ENCODE results near the gene EPHB3. TPM values are rescaled to one million over a fixed set of nuclear protein-coding genes. Genes with fewer than 3 reads are reported as not detected.
"Not testable (repeated sequence)": the region's sequence is repeated elsewhere in the genome, so short reads cannot be mapped to it uniquely, and the experiment has no call there.

Gene EPHB3
- total RNA-seq, 3 donors from 2014 or later (not counting 1 experiment from before 2014, with no cell fraction given), result not detected

GRCh38 chr3:184611607-184612281 is 50.2 kb downstream of the EPHB3 start:
- Histone ChIP-seq H3K27ac (ENCODE audit: low read length) (no peak overlapping the region), H3K36me3 (ENCODE audit: control insufficient read depth, insufficient read depth, low read length) (no peaks in the 10 kb centered on the region), H3K4me1 (ENCODE audit: control insufficient read depth, insufficient read depth, low read length) (peaks cover 39% of the 10 kb centered on the region), H3K9me3 (ENCODE audit: control insufficient read depth, insufficient read depth, low read length) (no peaks in the 10 kb centered on the region), H3K4me3 (ENCODE audit: low read length) (no peak overlapping the region), H3K27me3 (ENCODE audit: control insufficient read depth, insufficient read depth, low read length) (peaks cover 12% of the 10 kb centered on the region)
- H3K27ac Mint-ChIP-seq, result no peak overlapping the region
- DNase-seq, result no peak
- intact Hi-C loops (cut with micrococcal nuclease), result no loop called here
- H3K27me3 Mint-ChIP-seq (ENCODE audit: low read depth in 2 of 2), result peaks cover 19 to 32% of the 10 kb centered on the region in 2 donors
- no peaks in the 10 kb centered on the region for H3K9me3 Mint-ChIP-seq
- H3K36me3 Mint-ChIP-seq, result no peaks in the 10 kb centered on the region
- ATAC-seq, result no peak
- no peak overlapping the region for H3K4me3 Mint-ChIP-seq
- H3K4me1 Mint-ChIP-seq, result peaks cover 32 to 36% of the 10 kb centered on the region in 2 donors
- 94% methylated on average over 8 of the region's 8 CpGs for WGBS (ENCODE audit: insufficient coverage)
- no peak for TF ChIP-seq CTCF (IDR thresholded peaks at IDR 0.05)

- no peaks in the 10 kb centered on the region for H3K9me3 Mint-ChIP-seq
- intact Hi-C loops (cut with micrococcal nuclease), result no loop called here
- ATAC-seq (no peak), DNase-seq (no peak)
- peaks cover 8% of the 10 kb centered on the region for H3K27me3 ChIP-seq (ENCODE audit: control insufficient read depth, insufficient read depth, low read length)
- H3K27ac ChIP-seq (ENCODE audit: low read length), result no peak overlapping the region
- no peak overlapping the region for H3K27ac Mint-ChIP-seq
- no peaks in the 10 kb centered on the region for H3K36me3 Mint-ChIP-seq
- H3K27me3 Mint-ChIP-seq (ENCODE audit: low read depth in 2 of 2), result peaks cover 24 to 43% of the 10 kb centered on the region in 2 donors
- H3K4me3 ChIP-seq (ENCODE audit: low read length), result no peak overlapping the region
- H3K36me3 ChIP-seq (ENCODE audit: control insufficient read depth, insufficient read depth, low read length), result no peaks in the 10 kb centered on the region
- no peak overlapping the region for H3K4me3 Mint-ChIP-seq
- peaks cover 13 to 20% of the 10 kb centered on the region in 2 donors for H3K4me1 Mint-ChIP-seq
- WGBS (ENCODE audit: insufficient coverage), result 89% methylated on average over 1 of the region's 1 CpG
- TF ChIP-seq CTCF (IDR thresholded peaks at IDR 0.05), result no peak
- H3K4me1 ChIP-seq (ENCODE audit: control insufficient read depth, insufficient read depth, low read length), result peaks cover 20% of the 10 kb centered on the region
- no peaks in the 10 kb centered on the region for H3K9me3 ChIP-seq (ENCODE audit: control insufficient read depth, insufficient read depth, low read length)
Measured at GRCh38 chr3:184615396-184615795, 53.8 kb downstream of the EPHB3 start.

GRCh38 chr3:184616436-184616835 is 54.9 kb downstream of the EPHB3 start:
- DNase-seq (no peak), ATAC-seq (no peak)
- Histone ChIP-seq H3K27me3 (ENCODE audit: control insufficient read depth, insufficient read depth, low read length) (peaks cover 6% of the 10 kb centered on the region), H3K9me3 (ENCODE audit: control insufficient read depth, insufficient read depth, low read length) (no peaks in the 10 kb centered on the region), H3K36me3 (ENCODE audit: control insufficient read depth, insufficient read depth, low read length) (no peaks in the 10 kb centered on the region), H3K27ac (ENCODE audit: low read length) (no peak overlapping the region), H3K4me1 (ENCODE audit: control insufficient read depth, insufficient read depth, low read length) (peaks cover 19% of the 10 kb centered on the region), H3K4me3 (ENCODE audit: low read length) (no peak overlapping the region)
- Mint-ChIP-seq H3K9me3 (no peaks in the 10 kb centered on the region), H3K27me3 (ENCODE audit: low read depth in 2 of 2) (peaks cover 24 to 44% of the 10 kb centered on the region in 2 donors), H3K4me1 (peaks cover 13 to 14% of the 10 kb centered on the region in 2 donors), H3K36me3 (no peaks in the 10 kb centered on the region), H3K27ac (no peak overlapping the region), H3K4me3 (no peak overlapping the region)
- intact Hi-C loops (cut with micrococcal nuclease), result no loop called here
- WGBS (ENCODE audit: insufficient coverage), result 91% methylated on average over 5 of the region's 5 CpGs
- no peak for TF ChIP-seq CTCF (IDR thresholded peaks at IDR 0.05)

GRCh38 chr3:184617306-184617705 is 55.7 kb downstream of the EPHB3 start:
- intact Hi-C loops (cut with micrococcal nuclease), result not testable (repeated sequence)

More at GRCh38 chr3:184617306-184617705, 55.7 kb downstream of the EPHB3 start:
- not testable (repeated sequence) for H3K4me3 Mint-ChIP-seq; H3K9me3 Mint-ChIP-seq; DNase-seq; ATAC-seq; H3K27ac ChIP-seq (ENCODE audit: low read length); H3K36me3 ChIP-seq (ENCODE audit: control insufficient read depth, insufficient read depth, low read length); H3K9me3 ChIP-seq (ENCODE audit: control insufficient read depth, insufficient read depth, low read length); H3K27ac Mint-ChIP-seq; H3K4me3 ChIP-seq (ENCODE audit: low read length); H3K27me3 ChIP-seq (ENCODE audit: control insufficient read depth, insufficient read depth, low read length); H3K36me3 Mint-ChIP-seq
- peaks cover 13 to 14% of the 10 kb centered on the region in 2 donors for H3K4me1 Mint-ChIP-seq
- peaks cover 24 to 44% of the 10 kb centered on the region in 2 donors for H3K27me3 Mint-ChIP-seq (ENCODE audit: low read depth in 2 of 2)
- 92% methylated on average over 1 of the region's 4 CpGs for WGBS (ENCODE audit: insufficient coverage)
- H3K4me1 ChIP-seq (ENCODE audit: control insufficient read depth, insufficient read depth, low read length), result peaks cover 19% of the 10 kb centered on the region
